OCI-LY3 (cell line): ENCODE results near the gene TMEM135.

Experiments used
- CTCF ChIP-seq: fragments of 200-600, 300-600 bp; sonication (generic); IDR thresholded peaks from 2 replicates; pipeline ENCODE4 v1.5.1; 2014; ENCODE audit warnings: antibody characterized with exemption, low read length, low read depth
- EZH2phosphoT487 ChIP-seq: fragments of 200-600 bp; shearing (Covaris generic); IDR thresholded peaks from 2 replicates; pipeline ENCODE4 v1.6.1; 2018; ENCODE audit warnings: antibody characterized with exemption, mixed run types, low read depth

GRCh38 chr11:87292598-87292997 is 254.9 kb downstream of the TMEM135 start:
- no peak for TF ChIP-seq CTCF
- no peak for TF ChIP-seq EZH2phosphoT487
